ENCODE measurements around the gene DUSP19. TPM values are rescaled to one million over a fixed set of nuclear protein-coding genes. Genes with fewer than 3 reads are reported as not detected.

The DUSP19 gene
- total RNA-seq, 1 experiment from 2014 or later, result 2.9 TPM

GRCh38 chr2:183037074-183037552, 41.4 kb upstream of the DUSP19 start:
- H3K4me1 ChIP-seq (ENCODE audit: control insufficient read depth in 1 of 2, insufficient read depth in 2 of 2, low read length in 2 of 2), result peaks cover 7 to 21% of the 10 kb centered on the region in 2 experiments
- no peak overlapping the region for H2AFZ ChIP-seq (ENCODE audit: low read depth, low read length, poor library complexity, severe bottlenecking)
- H3K36me3 ChIP-seq (ENCODE audit: control insufficient read depth in 1 of 2, insufficient read depth in 2 of 2, low read length in 2 of 2), result no peaks in the 10 kb centered on the region
- intact Hi-C loops (cut with micrococcal nuclease), result loop anchor here (5.0 kb wide), 1 partner anchor 85 kb away; the partner anchor contains the start of gene NUP35
- DNase-seq (ENCODE audit: low read depth, low spot score) (peak; percentile 31), ATAC-seq (peak; percentile 13)
- CTCF ChIA-PET, result interaction anchor here (1.4 kb wide), 1 partner anchor 12 kb away, joined by 4 read pairs; no protein-coding TSS in a partner anchor
- H3K27me3 ChIP-seq (ENCODE audit: insufficient read depth, low read length), result no peaks in the 10 kb centered on the region
- BruUV-seq (replicated peaks), result TSS peak; percentile 61
- peaks cover 59% of the 10 kb centered on the region for H3K79me2 ChIP-seq (ENCODE audit: insufficient read depth, low read length)
- H3K4me2 ChIP-seq (ENCODE audit: low read length), result peak overlapping the region; percentile 98
- H3K9me3 ChIP-seq (ENCODE audit: control insufficient read depth in 1 of 2, insufficient read depth in 1 of 2, low read depth in 1 of 2, low read length in 2 of 2), result no peaks in the 10 kb centered on the region
- H3K9me2 ChIP-seq (ENCODE audit: insufficient read depth), result no peaks in the 10 kb centered on the region
- RAD21 ChIA-PET (ENCODE audit: low non-redundant PET in 1 of 2, low total read pairs in 2 of 2, uncharacterized antibody in 2 of 2, unreplicated experiment in 2 of 2), result no interaction called here
- TF ChIP-seq FOSL1 (IDR thresholded peaks at IDR 0.05; ENCODE audit: low read depth), result peak; percentile 46
- 0 out of 2 replicates have a peak, but pooled peaks have one; percentile 34 for TF ChIP-seq POLR2AphosphoS5 (IDR thresholded peaks at IDR 0.05; ENCODE audit: low read depth, low read length)
- no peak for TF ChIP-seq ELF1 (IDR thresholded peaks at IDR 0.05; ENCODE audit: borderline replicate concordance, low read depth)
- peak; percentile 26; the same call in 1 of the 2 replicates for TF ChIP-seq CEBPB (IDR thresholded peaks at IDR 0.05; ENCODE audit: low read depth)
- TF ChIP-seq SIN3A (IDR thresholded peaks at IDR 0.05; ENCODE audit: low read depth), result no peak
- TF ChIP-seq JUND (IDR thresholded peaks at IDR 0.05), result 0 out of 2 replicates have a peak, but pooled peaks have one; percentile 44
- TF ChIP-seq ZBTB33 (IDR thresholded peaks at IDR 0.05; ENCODE audit: extremely low read depth, insufficient replicate concordance, low read length), result no peak
- TF ChIP-seq RAD21 (IDR thresholded peaks at IDR 0.05; ENCODE audit: low read depth), result 0 out of 2 replicates have a peak, but pooled peaks have one; percentile 4
- no peak for TF ChIP-seq CTCF (IDR thresholded peaks at IDR 0.05 in 2 of 3, conservative IDR thresholded peaks at IDR 0.05 in 1 of 3; ENCODE audit: borderline replicate concordance in 1 of 3, insufficient read depth in 1 of 3, low read depth in 2 of 3, low read length in 2 of 3)
- peak; percentile 29; the same call in 1 of the 2 replicates for TF ChIP-seq SP1 (IDR thresholded peaks at IDR 0.05; ENCODE audit: low read depth)
- no peak for TF ChIP-seq ZFX (IDR thresholded peaks at IDR 0.05)
- peak overlapping the region; percentile 87 for H3K9ac ChIP-seq (ENCODE audit: low read length)
- peak overlapping the region; percentile 62 to 79 for H3K4me3 ChIP-seq (replicated peaks in 1 of 2; ENCODE audit: low read depth in 1 of 2, low read length in 2 of 2)
- H4K20me1 ChIP-seq (ENCODE audit: insufficient read depth), result peaks cover 24% of the 10 kb centered on the region; the same call in 1 of the 2 replicates
- POLR2A ChIA-PET, result no interaction called here
- peak overlapping the region; percentile 88 for H3K27ac ChIP-seq (ENCODE audit: low read depth, low read length)

Measured in HCT116 (cell line).